K562 (cell line): ENCODE data around the gene OR2S2. TPM values are rescaled to one million over a fixed set of nuclear protein-coding genes. Genes with fewer than 3 reads are reported as not detected.

Source experiments
- ATAC-seq: fragments of 200-7000 bp; cut with Tn5 transposase; 3 replicates; pipeline ENCODE4 v1.9.1; 2020; ENCODE audit warnings: moderate library complexity
- BruUV-seq: library from RNA; stranded (reverse); fragments of 400-500 nt; replicated peaks from 2 replicates; lab custom pipeline; 2021; lab: Mats Ljungman, UMichigan
- CTCF ChIA-PET: fragments of 300-600 bp; formaldehyde crosslinking; extraction: SDS; loops from one replicate; lab custom pipeline; 2021; ENCODE audit warnings: low intra/inter-chr PET ratio; lab: Yijun Ruan, JAX
- POLR2A ChIA-PET: fragments of 300-600, 350-650 bp; sonication (Branson Sonifier 250); formaldehyde crosslinking; extraction: SDS; loops from one replicate; lab custom pipeline; 2021; ENCODE audit warnings: antibody characterized with exemption, inconsistent platforms; lab: Yijun Ruan, JAX
- DNase-seq, 4 experiments: peaks; one replicate each; pipeline versions ENCODE4 v3.0.0 to v3.0.0-alpha.2; 2011 to 2018; ENCODE audit warnings: low spot score in 3 of 4, mixed read lengths in 3 of 4; ENCODE audit errors: extremely low read depth in 1 of 4
- FAIRE-seq: peaks from 2 replicates; lab custom pipeline; 2011; peaks lifted over from hg19 to GRCh38; lab: Jason Lieb, UNC
- H2AFZ ChIP-seq: 2 replicates; pipeline ENCODE4 v1.6.0; 2011; ENCODE audit warnings: low read depth, low read length, control low read depth, inconsistent platforms
- H3K27ac ChIP-seq: fragments of 200-600 bp; 3 replicates; pipeline ENCODE4 v1.8.0; 2011; ENCODE audit warnings: low read depth, mild to moderate bottlenecking, control low read depth, inconsistent platforms, low read length, moderate library complexity, mixed read lengths; ENCODE audit errors: extremely low read depth
- H3K27me3 ChIP-seq, 2 experiments: fragments of 300-600 bp in 1 of 2; 2 replicates in 1 of 2; 3 replicates in 1 of 2; pipeline versions ENCODE4 v1.6.0 to v1.8.0; 2011; ENCODE audit warnings: inconsistent platforms in 2 of 2, low read length in 2 of 2, mild to moderate bottlenecking in 1 of 2, mixed read lengths in 1 of 2, moderate library complexity in 1 of 2; ENCODE audit not compliant: control insufficient read depth in 2 of 2, insufficient read depth in 2 of 2
- H3K36me3 ChIP-seq: fragments of 300-600 bp; 3 replicates; pipeline ENCODE4 v1.8.0; 2011; ENCODE audit warnings: mild to moderate bottlenecking, low read length, inconsistent platforms; ENCODE audit not compliant: control insufficient read depth, insufficient read depth
- H3K4me1 ChIP-seq, 2 experiments: fragments of 200-600 bp in 1 of 2; replicated peaks in 1 of 2; 2 replicates in 1 of 2; 3 replicates in 1 of 2; pipeline versions ENCODE4 v1.5.1 to v1.8.0; 2011; ENCODE audit warnings: inconsistent platforms in 2 of 2, low read length in 2 of 2, mild to moderate bottlenecking in 1 of 2, mixed read lengths in 1 of 2, moderate library complexity in 1 of 2; ENCODE audit not compliant: control insufficient read depth in 2 of 2, insufficient read depth in 2 of 2
- H3K4me2 ChIP-seq: 2 replicates; pipeline ENCODE4 v1.6.1; 2011; ENCODE audit warnings: low read length, control low read depth, inconsistent platforms, mixed read lengths; ENCODE audit not compliant: insufficient read depth
- H3K4me3 ChIP-seq: fragments of 200-600 bp; sonication (generic), shearing (Covaris generic); 2 replicates; pipeline ENCODE4 v1.5.1; 2016; ENCODE audit warnings: control low read depth, inconsistent platforms
- H3K79me2 ChIP-seq: fragments of 200-600 bp; 3 replicates; pipeline ENCODE4 v1.8.0; 2011; ENCODE audit warnings: low read length, inconsistent platforms; ENCODE audit not compliant: control insufficient read depth, insufficient read depth
- H3K9ac ChIP-seq, 2 experiments: 2 replicates each; pipeline versions ENCODE4 v1.6.0 to v1.6.1; 2011; ENCODE audit warnings: low read depth in 2 of 2, low read length in 2 of 2, control low read depth in 1 of 2, inconsistent platforms in 1 of 2, mild to moderate bottlenecking in 1 of 2, mixed read lengths in 1 of 2; ENCODE audit not compliant: insufficient read depth in 1 of 2
- H3K9me1 ChIP-seq: one replicate; pipeline ENCODE4 v1.6.0; 2011; ENCODE audit warnings: inconsistent platforms, mild to moderate bottlenecking, low read length, moderate library complexity; ENCODE audit not compliant: control insufficient read depth, insufficient read depth
- H3K9me3 ChIP-seq: replicated peaks from 2 replicates; pipeline ENCODE4 v1.5.1; 2011; ENCODE audit warnings: low read depth, low read length, inconsistent platforms; ENCODE audit not compliant: control insufficient read depth, insufficient read depth
- H4K20me1 ChIP-seq: replicated peaks from 2 replicates; pipeline ENCODE4 v1.6.1; 2011; ENCODE audit warnings: low read length, inconsistent platforms, mixed read lengths; ENCODE audit not compliant: control insufficient read depth, insufficient read depth
- ATF7 ChIP-seq: fragments of 450-650 bp; IDR thresholded peaks from 2 replicates; pipeline ENCODE4 v1.7.1; 2014; ENCODE audit warnings: mild to moderate bottlenecking, moderate library complexity
- RAD21 ChIP-seq, 2 experiments: fragments of 250-450 bp in 1 of 2; fragments of 450-650 bp in 1 of 2; sonication (Bioruptor Pico) in 1 of 2; formaldehyde crosslinking in 1 of 2; IDR thresholded peaks in 1 of 2; conservative IDR thresholded peaks in 1 of 2; 2 replicates each; pipeline versions ENCODE4 v1.4.0 to v1.8.0; 2020 to 2022; ENCODE audit warnings: mild to moderate bottlenecking in 2 of 2, moderate library complexity in 1 of 2
- REST ChIP-seq, 2 experiments: fragments of 450-650 bp; formaldehyde crosslinking in 1 of 2; IDR thresholded peaks; 2 replicates each; pipeline versions ENCODE4 v1.4.0 to v1.6.1; 2014 to 2020; ENCODE audit warnings: mild to moderate bottlenecking in 2 of 2, borderline replicate concordance in 1 of 2, low read depth in 1 of 2
- STAT6 ChIP-seq: sonication (generic); formaldehyde crosslinking; IDR thresholded peaks from 2 replicates; pipeline ENCODE4 v1.8.1; 2023; ENCODE audit warnings: mild to moderate bottlenecking, missing genetic modification reagents
- ZBED1 ChIP-seq: IDR thresholded peaks from 2 replicates; pipeline ENCODE4 v1.6.1; 2014
- ZNF133 ChIP-seq: fragments of 250-450 bp; sonication (Bioruptor Pico); IDR thresholded peaks from 2 replicates; pipeline ENCODE4 v1.4.0; 2020; ENCODE audit warnings: mild to moderate bottlenecking
- ZNF277 ChIP-seq: fragments of 250-450 bp; sonication (Bioruptor Pico); IDR thresholded peaks from 2 replicates; pipeline ENCODE4 v1.8.0; 2022; ENCODE audit warnings: inconsistent platforms, mild to moderate bottlenecking, moderate library complexity, borderline replicate concordance
- ZNF695 ChIP-seq: fragments of 450-650 bp; formaldehyde crosslinking; IDR thresholded peaks from 2 replicates; pipeline ENCODE4 v1.4.0; 2020; ENCODE audit warnings: mild to moderate bottlenecking, moderate library complexity
- WGBS: fragments of 100-300 bp; shearing (Covaris generic); methylation state at CpG from one replicate; pipeline ENCODE4 v1.1.6; 2016; ENCODE audit warnings: low coverage, mixed read lengths; ENCODE audit not compliant: insufficient coverage; ENCODE audit errors: missing lambda C conversion rate; 5-methylcytosine and 5-hydroxymethylcytosine counted together
- in situ Hi-C: fragments of 300-500 bp; cut with MboI; formaldehyde crosslinking; loops from 4 replicates; pipeline ENCODE4 v1.15.0; 2018; ENCODE audit warnings: inconsistent platforms, mixed read lengths
- intact Hi-C: fragments of 100-400 bp; cut with micrococcal nuclease; formaldehyde crosslinking; loops from 2 replicates; pipeline ENCODE4 v1.14.2; 2022
- polyA plus RNA-seq, 8 experiments: library from polyadenylated mRNA; depleted of rRNA in 4 of 8; stranded (reverse) in 5 of 8; unstranded in 3 of 8; fragments of >200 nt; fragmentation: Nextera tagmentation in 2 of 8; fragmentation: Illumina TruSeq in 1 of 8; extraction: Ambion mirVana in 2 of 8; extraction: Trizol in 1 of 8; gene quantifications; 2 replicates each; pipeline versions ENCODE4 v1.2.1 to v1.2.3, GENCODE V29; 2011 to 2014; ENCODE audit warnings: inconsistent platforms in 1 of 8, missing spikeins in 1 of 8
- total RNA-seq, 7 experiments: library from RNA; depleted of rRNA in 6 of 7; stranded (reverse); fragments of >200 nt in 6 of 7; fragmentation: Illumina TruSeq in 2 of 7; extraction: Trizol in 2 of 7; gene quantifications; 2 replicates each; pipeline versions ENCODE4 v1.2.1 to v1.2.3, GENCODE V29; 2011 to 2021; ENCODE audit warnings: low replicate concordance in 1 of 7

The OR2S2 gene
- total and polyA plus RNA-seq, 9 of the 15 experiments (the other 6 are each of a cell fraction or from before 2014, with no cell fraction given): not detected

DNA sequence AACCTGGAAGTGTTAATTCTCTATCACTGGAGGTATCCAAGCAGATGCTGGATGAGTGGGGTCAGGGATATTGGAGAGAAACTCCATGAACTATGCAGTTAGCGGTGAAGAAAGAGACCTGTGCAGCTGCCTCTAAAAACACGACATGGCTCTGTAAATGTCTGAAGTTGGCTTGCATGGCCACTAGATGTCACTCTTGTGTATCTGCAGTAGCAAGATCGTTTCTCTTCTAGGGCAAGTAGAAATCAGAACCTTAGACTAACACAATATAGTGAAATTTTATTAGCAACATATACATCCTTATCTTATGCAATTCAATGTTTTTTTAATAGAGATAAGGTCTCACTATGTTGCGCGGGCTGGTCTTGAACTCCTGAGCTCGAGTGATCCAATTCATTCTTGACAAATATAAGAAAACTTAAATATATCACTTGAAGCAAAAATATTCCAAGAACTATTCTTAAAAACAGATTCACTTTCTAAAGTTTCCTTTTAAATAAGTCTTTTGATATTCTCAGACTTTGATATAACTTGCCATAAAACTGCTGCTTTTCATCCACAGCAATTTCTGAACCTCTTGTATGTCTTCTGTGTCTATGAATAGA lies 2.9 kb downstream of the OR2S2 start:
- Histone ChIP-seq H3K79me2 (no peaks in the 10 kb centered on the region), H3K9me1 (no peaks in the 10 kb centered on the region), H3K4me2 (peak overlapping the region; percentile 33; the same call in 1 of the 2 replicates), H3K27me3 (peaks cover 0 to 13% of the 10 kb centered on the region in 2 experiments; a peak in 2 of 5 replicates), H3K9ac (no peak overlapping the region), H3K4me1 (no peaks in the 10 kb centered on the region), H3K27ac (no peak overlapping the region), H3K36me3 (no peaks in the 10 kb centered on the region), H3K4me3 (no peak overlapping the region), H2AFZ (peak overlapping the region; percentile 69; the same call in 1 of the 2 replicates), H4K20me1 (no peaks in the 10 kb centered on the region), H3K9me3 (no peaks in the 10 kb centered on the region)
- intact Hi-C loops (loop anchor here (1.0 to 5.0 kb wide), 3 partner anchors 52 to 212 kb away; partner anchors contain the start of gene CCIN), in situ Hi-C loops (no loop called here)
- peak; percentile 91 for FAIRE-seq
- ATAC-seq: peak; percentile 80
- peak; percentile 30 to 65 (median 39) for DNase-seq
- ChIA-PET POLR2A (interaction anchor here (0.6 kb wide), 1 partner anchor 23 kb away, joined by 3 read pairs; no protein-coding TSS in a partner anchor), CTCF (interaction anchor here (0.8 to 1.8 kb wide), 4 partner anchors 52 to 374 kb away, joined by 4 to 8 read pairs (median 4); no protein-coding TSS in a partner anchor)
- 2% methylated on average over 6 of the region's 6 CpGs for WGBS
- BruUV-seq: no TSS peak
- no peak for TF ChIP-seq ZNF695 (CRISPR knock-in tag)
- TF ChIP-seq ZNF277 (CRISPR knock-in tag): no peak
- TF ChIP-seq STAT6 (CRISPR knock-in tag): no peak
- TF ChIP-seq ATF7: no peak
- no peak for TF ChIP-seq ZNF133
- TF ChIP-seq RAD21 (CRISPR knock-in tag; conservative IDR thresholded peaks at IDR 0.05 in 1 of 2, IDR thresholded peaks at IDR 0.05 in 1 of 2): peak; percentile 68 to 80
- TF ChIP-seq ZBED1: no peak
- peak; percentile 63 for TF ChIP-seq REST (IDR thresholded peaks at IDR 0.05; ENCODE audit: borderline replicate concordance)
- TF ChIP-seq REST (CRISPR knock-in tag; IDR thresholded peaks at IDR 0.05; ENCODE audit: low read depth): no peak
